Measurements from ENCODE around the gene ADM2.
A peak's percentile ranks its signal among the peaks of the same experiment; 100 is the strongest.

Gene ADM2

GRCh38 chr22:50489363-50490243 lies 8.3 kb downstream of the ADM2 start:
- no peak for DNase-seq (ENCODE audit: extremely low spot score)
- no peak for TF ChIP-seq NFRKB (IDR thresholded peaks at IDR 0.05)
- TF ChIP-seq PKNOX1 (IDR thresholded peaks at IDR 0.05): no peak
- no peak for TF ChIP-seq ARNT (IDR thresholded peaks at IDR 0.05)
- TF ChIP-seq SUZ12 (IDR thresholded peaks at IDR 0.05): no peak
- TF ChIP-seq SP1 (IDR thresholded peaks at IDR 0.05): no peak
- TF ChIP-seq ZNF384 (IDR thresholded peaks at IDR 0.05): no peak
- no peak for TF ChIP-seq TARDBP (IDR thresholded peaks at IDR 0.05)
- TF ChIP-seq HDGF (IDR thresholded peaks at IDR 0.05; ENCODE audit: borderline replicate concordance): no peak
- no peak for TF ChIP-seq CTBP1 (IDR thresholded peaks at IDR 0.05; ENCODE audit: borderline replicate concordance)
- TF ChIP-seq FOXM1 (IDR thresholded peaks at IDR 0.05; ENCODE audit: borderline replicate concordance): no peak
- TF ChIP-seq LEF1 (IDR thresholded peaks at IDR 0.05; ENCODE audit: borderline replicate concordance): no peak
- CTCF ChIA-PET: interaction anchor here (0.8 kb wide), 1 partner anchor 9 kb away, joined by 4 read pairs; no protein-coding TSS in a partner anchor
- POLR2A ChIA-PET: no interaction called here

GRCh38 chr22:50490531-50491308 lies 9.4 kb downstream of the ADM2 start:
- ChIA-PET CTCF (interaction anchor here (0.8 kb wide), 1 partner anchor 10 kb away, joined by 4 read pairs; no protein-coding TSS in a partner anchor), POLR2A (no interaction called here)
- DNase-seq (ENCODE audit: extremely low spot score): no peak
- no peak for TF ChIP-seq HDGF (IDR thresholded peaks at IDR 0.05; ENCODE audit: borderline replicate concordance)
- TF ChIP-seq NFRKB (IDR thresholded peaks at IDR 0.05): no peak
- no peak for TF ChIP-seq ZNF384 (IDR thresholded peaks at IDR 0.05)
- TF ChIP-seq FOXM1 (IDR thresholded peaks at IDR 0.05; ENCODE audit: borderline replicate concordance): no peak
- no peak for TF ChIP-seq PKNOX1 (IDR thresholded peaks at IDR 0.05)
- no peak for TF ChIP-seq ARNT (IDR thresholded peaks at IDR 0.05)
- no peak for TF ChIP-seq LEF1 (IDR thresholded peaks at IDR 0.05; ENCODE audit: borderline replicate concordance)
- no peak for TF ChIP-seq BHLHE40 (IDR thresholded peaks at IDR 0.05; ENCODE audit: borderline replicate concordance)
- no peak for TF ChIP-seq FOXK2 (IDR thresholded peaks at IDR 0.05)
- TF ChIP-seq CTBP1 (IDR thresholded peaks at IDR 0.05; ENCODE audit: borderline replicate concordance): no peak

- POLR2A ChIA-PET: interaction anchor here (0.8 to 2.0 kb wide), 3 partner anchors 11 to 28 kb away, joined by 3 to 19 read pairs (median 5); partner anchors contain the start of genes LMF2, NCAPH2 and SCO2
These were observed 15.8 kb downstream of the ADM2 start for GRCh38 chr22:50497093-50497492.

GRCh38 chr22:50498322-50498890 lies 17.1 kb downstream of the ADM2 start:
- ChIA-PET CTCF (interaction anchor here (0.8 to 1.8 kb wide), 8 partner anchors 8 to 256 kb away, joined by 3 to 12 read pairs (median 4); partner anchors contain the start of genes LMF2, MIOX and NCAPH2), POLR2A (interaction anchor here (0.9 to 2.0 kb wide), 5 partner anchors 9 to 27 kb away, joined by 4 to 19 read pairs (median 4); partner anchors contain the start of genes LMF2, NCAPH2 and SCO2)
- TF ChIP-seq BHLHE40 (IDR thresholded peaks at IDR 0.05; ENCODE audit: borderline replicate concordance) (no peak), SP1 (IDR thresholded peaks at IDR 0.05) (no peak), TARDBP (IDR thresholded peaks at IDR 0.05) (no peak), CTBP1 (IDR thresholded peaks at IDR 0.05; ENCODE audit: borderline replicate concordance) (no peak), FOXK2 (IDR thresholded peaks at IDR 0.05) (no peak), SUZ12 (IDR thresholded peaks at IDR 0.05) (no peak), ELF4 (IDR thresholded peaks at IDR 0.05) (no peak), L3MBTL2 (conservative IDR thresholded peaks at IDR 0.05) (no peak), LEF1 (IDR thresholded peaks at IDR 0.05; ENCODE audit: borderline replicate concordance) (no peak), FOXM1 (IDR thresholded peaks at IDR 0.05; ENCODE audit: borderline replicate concordance) (no peak), NFRKB (IDR thresholded peaks at IDR 0.05) (no peak), ZNF384 (IDR thresholded peaks at IDR 0.05) (no peak), PKNOX1 (IDR thresholded peaks at IDR 0.05) (no peak), HDGF (IDR thresholded peaks at IDR 0.05; ENCODE audit: borderline replicate concordance) (no peak), ARNT (IDR thresholded peaks at IDR 0.05) (no peak), FOXA1 (IDR thresholded peaks at IDR 0.05) (no peak)
- peak; percentile 77 for DNase-seq (ENCODE audit: extremely low spot score)

More at GRCh38 chr22:50497093-50497492, 15.8 kb downstream of the ADM2 start:
- TF ChIP-seq BHLHE40 (IDR thresholded peaks at IDR 0.05; ENCODE audit: borderline replicate concordance) (no peak), L3MBTL2 (conservative IDR thresholded peaks at IDR 0.05) (no peak), SUZ12 (IDR thresholded peaks at IDR 0.05) (no peak), HDGF (IDR thresholded peaks at IDR 0.05; ENCODE audit: borderline replicate concordance) (no peak), NFRKB (IDR thresholded peaks at IDR 0.05) (no peak), LEF1 (IDR thresholded peaks at IDR 0.05; ENCODE audit: borderline replicate concordance) (no peak), FOXK2 (IDR thresholded peaks at IDR 0.05) (no peak)
- DNase-seq (ENCODE audit: extremely low spot score): no peak
- CTCF ChIA-PET: interaction anchor here (0.5 to 1.8 kb wide), 5 partner anchors 25 to 276 kb away, joined by 3 to 12 read pairs (median 9); partner anchors contain the start of gene SCO2

DNA sequence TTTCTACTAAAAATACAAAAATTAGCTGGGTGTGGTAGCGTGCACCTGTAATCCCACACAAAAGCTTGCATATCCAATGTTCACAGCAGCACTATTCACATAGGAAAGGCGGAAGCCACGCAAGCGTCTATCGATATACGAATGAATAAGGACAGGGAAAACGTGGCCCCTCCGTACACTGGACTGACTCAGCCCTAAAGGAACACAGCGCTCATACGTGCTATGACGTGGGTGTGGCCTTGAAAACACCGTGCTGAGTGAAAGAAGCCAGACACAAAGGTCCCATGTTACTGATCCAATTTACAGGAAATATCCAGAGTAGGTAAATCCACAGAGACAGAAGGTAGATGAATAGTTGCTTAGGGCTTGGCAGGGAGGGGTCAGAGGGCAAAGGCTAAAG lies 19.1 kb downstream of the ADM2 start:
- no peak for TF ChIP-seq PKNOX1 (IDR thresholded peaks at IDR 0.05)
- TF ChIP-seq HDGF (IDR thresholded peaks at IDR 0.05; ENCODE audit: borderline replicate concordance): no peak
- no peak for TF ChIP-seq L3MBTL2 (conservative IDR thresholded peaks at IDR 0.05)
- no peak for TF ChIP-seq ELF4 (IDR thresholded peaks at IDR 0.05)
- TF ChIP-seq FOXM1 (IDR thresholded peaks at IDR 0.05; ENCODE audit: borderline replicate concordance): no peak
- no peak for TF ChIP-seq ARNT (IDR thresholded peaks at IDR 0.05)
- no peak for TF ChIP-seq CTBP1 (IDR thresholded peaks at IDR 0.05; ENCODE audit: borderline replicate concordance)
- no peak for TF ChIP-seq LEF1 (IDR thresholded peaks at IDR 0.05; ENCODE audit: borderline replicate concordance)
- TF ChIP-seq SP1 (IDR thresholded peaks at IDR 0.05): no peak
- no peak for TF ChIP-seq FOXA1 (IDR thresholded peaks at IDR 0.05)
- TF ChIP-seq NFRKB (IDR thresholded peaks at IDR 0.05): no peak
- no peak for TF ChIP-seq TARDBP (IDR thresholded peaks at IDR 0.05)
- TF ChIP-seq FOXK2 (IDR thresholded peaks at IDR 0.05): no peak
- no peak for TF ChIP-seq SUZ12 (IDR thresholded peaks at IDR 0.05)
- TF ChIP-seq BHLHE40 (IDR thresholded peaks at IDR 0.05; ENCODE audit: borderline replicate concordance): no peak
- TF ChIP-seq ZNF384 (IDR thresholded peaks at IDR 0.05): no peak
- POLR2A ChIA-PET: interaction anchor here (2.8 kb wide), 1 partner anchor 25 kb away, joined by 9 read pairs; the partner anchor contains the start of gene SCO2

More for the DNA sequence above, 19.1 kb downstream of the ADM2 start:
- no peak for DNase-seq (ENCODE audit: extremely low spot score)
- CTCF ChIA-PET: no interaction called here

Data from HEK293T (cell line).